ENCODE measurements around the gene SYNJ2BP.
A peak's percentile ranks its signal among the peaks of the same experiment; 100 is the strongest.
"Not testable (repeated sequence)": the region's sequence is repeated elsewhere in the genome, so short reads cannot be mapped to it uniquely, and the experiment has no call there.

SYNJ2BP gene, protein sequence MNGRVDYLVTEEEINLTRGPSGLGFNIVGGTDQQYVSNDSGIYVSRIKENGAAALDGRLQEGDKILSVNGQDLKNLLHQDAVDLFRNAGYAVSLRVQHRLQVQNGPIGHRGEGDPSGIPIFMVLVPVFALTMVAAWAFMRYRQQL

GRCh38 chr14:70416725-70417349 is at the start of gene SYNJ2BP:
TSS of gene SYNJ2BP (minus strand) at chr14:70417090. CDS start at chr14:70416963, 127 bp downstream.
- DNase-seq (ENCODE audit: low read depth) = peak; percentile 34

DNA sequence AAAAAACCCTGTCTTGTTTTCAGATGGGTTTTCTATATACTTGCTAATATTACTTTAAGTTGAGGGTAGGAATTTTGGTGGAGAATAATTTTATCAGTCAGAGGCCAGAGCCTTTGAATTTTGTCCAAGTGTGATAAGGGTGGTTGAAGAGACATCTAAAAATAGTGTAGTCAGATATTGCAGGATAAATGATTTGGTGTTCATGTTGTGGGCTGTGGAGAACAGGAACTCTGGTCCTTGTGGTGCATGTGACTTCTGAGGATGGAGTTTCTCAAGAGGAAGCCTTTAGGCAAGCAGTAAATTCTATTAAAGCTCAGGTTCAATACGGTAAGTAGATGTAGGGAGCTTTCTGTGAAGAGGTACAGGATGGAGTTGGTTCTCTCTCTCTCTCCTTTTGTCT is 37.8 kb upstream of the SYNJ2BP start:
- no peak for DNase-seq (ENCODE audit: low read depth)

GRCh38 chr14:70451874-70452273 is 35.0 kb upstream of the SYNJ2BP start, which contains the start of gene ADAM21:
TSS of gene ADAM21 (plus strand) at chr14:70452174. CDS start at chr14:70457500, 5,326 bp downstream.
- no peak for DNase-seq (ENCODE audit: low read depth)

DNA sequence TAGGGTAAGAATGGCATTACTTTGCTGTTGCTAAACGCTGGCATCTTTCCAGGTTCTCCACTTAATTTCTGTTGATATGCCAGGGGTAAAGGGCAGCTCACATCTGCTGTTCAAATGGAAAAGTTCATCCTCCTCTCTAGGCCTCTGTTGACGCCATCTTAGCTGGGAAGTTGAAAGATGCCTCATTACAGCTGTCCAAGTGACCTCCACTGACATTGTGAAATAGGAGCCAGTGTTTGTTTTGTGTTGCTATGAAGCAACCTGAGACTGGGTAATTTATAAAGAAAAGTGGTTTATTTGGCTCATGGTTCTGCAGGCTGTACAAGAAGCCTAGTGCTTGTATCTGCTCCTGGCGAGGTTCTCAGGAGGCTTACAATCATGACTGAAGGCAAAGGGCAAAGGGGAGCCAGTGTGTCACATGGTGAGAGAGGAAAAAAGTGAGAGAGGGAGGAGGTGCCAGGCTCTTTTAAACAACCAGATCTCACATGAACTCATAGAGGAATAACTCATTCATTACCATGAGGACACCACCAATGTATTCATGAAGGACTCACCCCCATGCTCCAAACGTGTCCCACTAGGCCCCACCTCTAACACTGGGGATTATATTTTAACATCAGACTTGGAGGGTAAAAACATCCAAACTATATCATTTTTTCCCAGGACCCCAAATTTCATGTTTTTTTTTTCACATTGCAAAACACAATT is 31.9 kb upstream of the SYNJ2BP start:
- no peak for DNase-seq (ENCODE audit: low read depth)

DNA sequence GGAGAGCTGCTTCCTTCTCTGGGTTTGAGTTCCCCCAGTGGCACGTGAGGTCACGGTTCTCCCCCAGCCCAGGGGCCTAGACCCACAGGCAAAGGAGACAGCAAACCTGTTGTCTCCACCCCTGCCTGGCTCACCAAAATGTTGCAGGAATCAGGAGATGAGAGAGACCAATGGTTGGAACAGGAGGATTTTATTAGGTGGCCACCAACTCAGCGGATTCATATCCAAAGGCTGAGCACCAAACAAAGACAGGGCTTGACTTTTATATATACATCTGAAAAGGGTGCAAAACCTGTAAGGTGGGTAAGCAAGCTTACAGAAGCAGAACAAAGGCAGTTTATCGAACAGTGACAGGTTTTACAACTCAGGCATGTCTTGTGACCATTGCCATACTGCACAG is 25.9 kb upstream of the SYNJ2BP start:
- no peak for DNase-seq (ENCODE audit: low read depth)

GRCh38 chr14:70441641-70442040 is 24.8 kb upstream of the SYNJ2BP start:
- DNase-seq (ENCODE audit: low read depth) = no peak

GRCh38 chr14:70436867-70437266 is 20.0 kb upstream of the SYNJ2BP start:
- DNase-seq (ENCODE audit: low read depth) = no peak

GRCh38 chr14:70426555-70426954 is 9.7 kb upstream of the SYNJ2BP start:
- not testable (repeated sequence) for DNase-seq (ENCODE audit: low read depth)

GRCh38 chr14:70425354-70425753 is 8.5 kb upstream of the SYNJ2BP start:
- DNase-seq (ENCODE audit: low read depth) = no peak

DNA sequence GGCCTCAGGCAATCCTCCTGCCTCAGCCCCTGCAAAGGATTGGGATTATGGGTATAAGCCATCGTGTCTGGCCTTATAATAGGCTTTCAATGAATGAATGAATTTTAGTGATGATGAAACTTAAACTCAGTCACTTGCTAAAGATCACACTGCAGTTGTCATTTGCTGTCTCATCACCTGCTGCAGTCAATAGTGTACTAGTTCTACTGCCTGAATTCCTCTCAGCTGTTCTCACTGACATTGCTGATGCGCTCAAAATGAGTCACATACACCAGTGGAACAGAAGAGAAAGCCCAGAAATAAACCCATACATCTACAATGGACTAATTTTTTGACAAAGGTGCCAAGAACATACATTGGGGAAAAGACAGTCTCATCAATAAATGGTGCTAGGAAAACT is 5.6 kb upstream of the SYNJ2BP start:
- DNase-seq (ENCODE audit: low read depth) = no peak

DNA sequence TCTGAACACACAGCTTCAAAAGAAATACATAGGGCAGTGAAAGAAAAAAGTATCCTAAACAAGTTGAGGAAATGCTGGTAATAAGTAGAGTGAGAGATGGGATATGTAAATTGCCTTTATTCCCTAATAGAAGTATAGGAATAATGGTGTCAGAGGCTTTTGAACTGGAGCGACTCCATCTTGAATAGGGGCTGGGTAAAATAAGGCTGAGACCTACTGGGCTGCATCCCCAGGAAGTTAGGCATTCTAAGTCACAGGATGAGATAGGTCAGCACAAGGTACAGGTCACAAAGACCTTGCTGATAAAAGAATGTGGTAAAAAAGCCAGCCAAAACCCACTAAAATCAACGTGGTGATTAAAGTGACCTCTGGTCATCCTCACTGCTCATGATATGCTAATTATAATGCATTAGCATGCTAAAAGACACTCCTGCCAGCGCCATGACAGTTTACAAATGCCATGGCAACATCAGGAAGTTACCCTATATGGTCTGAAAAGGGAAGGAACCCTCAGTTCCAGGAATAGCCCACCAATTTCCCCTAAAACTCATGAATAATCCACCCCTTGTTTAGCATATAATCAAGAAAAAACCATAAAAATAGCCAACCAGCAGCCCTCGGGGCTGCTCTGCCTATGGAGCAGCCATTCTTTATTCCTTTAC is 2.5 kb upstream of the SYNJ2BP start:
- DNase-seq (ENCODE audit: low read depth) = not testable (repeated sequence)

DNA sequence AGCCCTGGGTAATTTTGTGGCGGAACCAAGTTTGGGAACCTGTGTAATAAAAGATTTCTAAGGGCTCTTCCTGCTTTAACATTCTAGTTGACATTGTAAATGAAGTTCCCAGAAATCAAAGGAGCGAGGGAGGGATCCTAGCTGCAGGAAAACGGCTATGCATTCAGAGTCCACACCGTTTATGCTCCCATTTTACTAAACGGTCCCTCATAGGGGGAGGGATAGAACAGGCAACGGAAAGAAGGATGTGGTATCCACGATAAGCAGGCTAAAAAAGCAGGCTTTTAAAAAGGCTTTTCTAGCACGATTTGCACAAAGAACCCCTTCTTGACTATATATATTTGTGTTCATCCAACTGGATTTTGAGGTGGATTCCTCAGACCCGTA is 559 bp downstream of the SYNJ2BP start:
- DNase-seq (ENCODE audit: low read depth) = no peak

- DNase-seq (ENCODE audit: low read depth) = no peak
Measured at GRCh38 chr14:70415788-70416187, 1.1 kb downstream of the SYNJ2BP start.

- no peak for DNase-seq (ENCODE audit: low read depth)
Measured at GRCh38 chr14:70407621-70408020, 9.3 kb downstream of the SYNJ2BP start.

- not testable (repeated sequence) for DNase-seq (ENCODE audit: low read depth)
Measured at GRCh38 chr14:70406216-70406615, 10.7 kb downstream of the SYNJ2BP start.

GRCh38 chr14:70403335-70403734 is 13.6 kb downstream of the SYNJ2BP start:
- DNase-seq (ENCODE audit: low read depth) = not testable (repeated sequence)

DNA sequence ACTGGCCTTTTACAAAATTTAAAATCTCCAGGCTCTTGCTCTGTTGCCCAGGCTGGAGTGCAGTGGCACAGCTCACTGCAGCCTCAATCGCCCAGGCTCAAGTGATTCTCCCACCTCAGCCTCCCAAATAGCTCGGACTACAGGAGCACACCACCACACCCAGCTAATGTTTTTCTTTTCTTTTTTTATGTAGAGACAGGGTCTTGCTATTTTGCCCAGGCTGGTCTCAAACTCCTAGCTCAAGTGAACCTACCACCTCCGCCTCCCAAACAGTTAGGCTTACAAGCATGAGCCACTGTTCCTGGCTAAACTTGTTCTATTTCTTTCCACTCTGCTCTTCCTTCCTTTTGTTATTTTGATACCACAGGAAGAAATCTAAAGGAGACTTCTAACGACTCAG is 15.2 kb downstream of the SYNJ2BP start:
- DNase-seq (ENCODE audit: low read depth) = no peak

DNA sequence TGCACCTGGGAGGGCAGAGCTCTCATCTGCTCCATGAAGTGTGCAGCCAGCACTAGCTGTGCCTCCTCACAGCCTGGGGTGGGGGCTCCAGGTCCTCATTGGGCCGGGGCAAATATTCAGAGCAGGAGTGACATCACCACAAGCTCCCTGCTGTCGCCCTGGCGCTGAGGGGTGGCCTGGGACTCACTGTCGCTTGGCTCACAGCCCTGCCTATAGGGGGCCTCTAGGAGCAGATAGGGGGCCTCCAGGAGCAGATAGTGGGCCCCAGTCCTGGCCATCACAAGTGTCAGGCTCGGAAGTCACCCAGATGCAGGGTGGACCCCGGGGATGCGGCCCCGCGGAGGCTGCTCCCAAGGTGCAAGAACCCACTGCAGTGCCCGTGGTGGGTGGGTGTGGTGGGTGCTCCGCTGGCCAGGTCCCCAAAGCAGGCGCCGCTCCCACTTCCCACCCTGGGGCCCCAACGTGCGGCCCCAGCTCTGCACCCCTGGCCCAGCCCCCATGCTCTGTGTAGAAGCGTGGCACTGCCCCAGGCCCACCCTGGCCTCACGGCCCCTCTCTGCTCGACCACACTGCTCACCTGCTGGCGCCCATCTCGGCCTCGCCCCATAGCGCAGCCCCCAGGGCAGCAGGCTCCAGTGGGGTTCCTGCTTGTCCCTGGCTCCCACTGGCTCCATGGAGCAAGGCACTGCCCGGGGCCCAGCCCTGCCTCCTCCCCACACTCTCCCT is 18.0 kb downstream of the SYNJ2BP start:
- DNase-seq (ENCODE audit: low read depth) = no peak

GRCh38 chr14:70398280-70398679 is 18.6 kb downstream of the SYNJ2BP start:
- no peak for DNase-seq (ENCODE audit: low read depth)

DNA sequence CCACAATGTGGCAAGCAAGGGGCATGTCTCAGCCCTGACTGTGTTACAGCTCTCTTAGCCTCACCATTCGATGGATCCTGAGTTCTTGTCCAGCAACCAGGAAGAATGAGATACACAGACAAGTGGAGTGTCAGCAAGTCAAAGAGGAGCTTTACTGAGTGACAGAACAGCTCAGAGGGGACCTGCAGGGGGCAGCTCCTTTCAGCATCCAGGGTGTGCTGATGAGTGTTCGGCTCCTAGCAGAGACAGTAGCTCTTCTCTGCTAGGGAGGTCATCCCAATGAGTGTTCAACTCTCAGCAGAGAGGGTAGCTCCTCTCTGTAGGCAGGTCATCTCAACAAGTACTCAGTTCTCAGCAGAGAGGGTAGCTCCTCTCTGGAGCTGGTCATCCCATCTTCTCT is 19.1 kb downstream of the SYNJ2BP start:
- no peak for DNase-seq (ENCODE audit: low read depth)

GRCh38 chr14:70394674-70395306 is 22.1 kb downstream of the SYNJ2BP start:
- DNase-seq (ENCODE audit: low read depth) = no peak

GRCh38 chr14:70392676-70393075 is 24.2 kb downstream of the SYNJ2BP start:
- DNase-seq (ENCODE audit: low read depth) = no peak

All from activated T-helper 9 cell treated with anti-CD3 and anti-CD28 coated beads, Interleukin-2, amount 50 U/mL, for 16 hours (primary cell).